Colonic mucosa (tissue), 4 donors: ENCODE data around the gene PNPLA4. TPM values are rescaled to one million over a fixed set of nuclear protein-coding genes. Genes with fewer than 3 reads are reported as not detected.
A peak's percentile ranks its signal among the peaks of the same experiment; 100 is the strongest.

ENCODE experiments used
- DNase-seq: peaks from one replicate; pipeline ENCODE4 v3.0.0-alpha.2; 2020
- H3K27ac ChIP-seq: fragments of 200-600 bp; one replicate; pipeline ENCODE4 v1.8.0; 2021
- H3K27me3 ChIP-seq: fragments of 200-600 bp; one replicate; pipeline ENCODE4 v1.8.0; 2021
- H3K36me3 ChIP-seq: fragments of 200-600 bp; one replicate; pipeline ENCODE4 v1.8.0; 2021
- H3K4me1 ChIP-seq: fragments of 200-600 bp; one replicate; pipeline ENCODE4 v1.8.0; 2021; ENCODE audit warnings: mild to moderate bottlenecking
- H3K4me3 ChIP-seq: fragments of 200-600 bp; one replicate; pipeline ENCODE4 v1.8.0; 2021
- H3K9ac ChIP-seq, 2 donors: one replicate each; pipeline ENCODE4 v1.7.0; 2013; ENCODE audit warnings: control low read depth in 2 of 2, low read depth in 2 of 2, low read length in 2 of 2
- H3K9me3 ChIP-seq: fragments of 200-600 bp; one replicate; pipeline ENCODE4 v1.8.0; 2021
- intact Hi-C: fragments of 100-400 bp; cut with DNase I; formaldehyde crosslinking; loops from one replicate; pipeline ENCODE4 v1.14.1; 2022
- total RNA-seq, 2 donors: library from RNA; stranded (reverse); fragmentation: NEBNext Ultra II Directional in 1 of 2; extraction: Animal tissue kit (Norgen Biotek cat#: 25700) in 1 of 2; gene quantifications; one replicate each; pipeline ENCODE4 v1.2.1, GENCODE V29; 2021
- TF ChIP-seq, protein P1 (sequence below): fragments of 200-600 bp; IDR thresholded peaks from one replicate; pipeline ENCODE4 v1.8.0; 2022; ENCODE audit warnings: antibody characterized with exemption, mild to moderate bottlenecking
- donor health status: healthy.
- donor health status: DM: no; HTN: no; CAD: no.
- donor health status: DM: no; HTN: no; CAD: no.

The PNPLA4 gene
- total RNA-seq, 2 donors from 2014 or later: 28.9 to 29.5 TPM

DNA sequence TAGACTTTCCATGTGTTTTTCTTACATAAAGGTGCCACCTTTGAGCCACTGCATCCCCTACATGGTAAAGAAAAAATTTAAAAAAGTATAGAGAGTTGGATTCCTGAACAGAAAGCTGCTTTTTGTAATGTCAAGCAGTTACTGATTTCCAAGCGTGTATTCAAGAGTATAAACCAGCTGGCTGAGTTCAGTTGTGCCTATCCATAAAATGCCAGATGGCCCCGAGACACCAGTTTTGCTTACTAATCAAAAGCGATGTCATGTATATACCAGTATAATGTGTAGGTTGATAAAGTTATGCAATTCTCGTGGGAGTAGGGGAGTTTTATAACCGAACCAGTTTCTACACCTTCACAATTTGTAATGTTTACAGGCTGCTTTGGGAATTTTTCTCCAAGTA lies 26.2 kb upstream of the PNPLA4 start:
- Histone ChIP-seq H3K27ac (no peak overlapping the region), H3K36me3 (no peaks in the 10 kb centered on the region), H3K4me3 (no peak overlapping the region), H3K27me3 (no peaks in the 10 kb centered on the region), H3K4me1 (no peaks in the 10 kb centered on the region), H3K9me3 (no peaks in the 10 kb centered on the region), H3K9ac (no peak overlapping the region)
- intact Hi-C loops: no loop called here
- DNase-seq: no peak
- TF ChIP-seq, protein P1, sequence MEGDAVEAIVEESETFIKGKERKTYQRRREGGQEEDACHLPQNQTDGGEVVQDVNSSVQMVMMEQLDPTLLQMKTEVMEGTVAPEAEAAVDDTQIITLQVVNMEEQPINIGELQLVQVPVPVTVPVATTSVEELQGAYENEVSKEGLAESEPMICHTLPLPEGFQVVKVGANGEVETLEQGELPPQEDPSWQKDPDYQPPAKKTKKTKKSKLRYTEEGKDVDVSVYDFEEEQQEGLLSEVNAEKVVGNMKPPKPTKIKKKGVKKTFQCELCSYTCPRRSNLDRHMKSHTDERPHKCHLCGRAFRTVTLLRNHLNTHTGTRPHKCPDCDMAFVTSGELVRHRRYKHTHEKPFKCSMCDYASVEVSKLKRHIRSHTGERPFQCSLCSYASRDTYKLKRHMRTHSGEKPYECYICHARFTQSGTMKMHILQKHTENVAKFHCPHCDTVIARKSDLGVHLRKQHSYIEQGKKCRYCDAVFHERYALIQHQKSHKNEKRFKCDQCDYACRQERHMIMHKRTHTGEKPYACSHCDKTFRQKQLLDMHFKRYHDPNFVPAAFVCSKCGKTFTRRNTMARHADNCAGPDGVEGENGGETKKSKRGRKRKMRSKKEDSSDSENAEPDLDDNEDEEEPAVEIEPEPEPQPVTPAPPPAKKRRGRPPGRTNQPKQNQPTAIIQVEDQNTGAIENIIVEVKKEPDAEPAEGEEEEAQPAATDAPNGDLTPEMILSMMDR: no peak

DNA sequence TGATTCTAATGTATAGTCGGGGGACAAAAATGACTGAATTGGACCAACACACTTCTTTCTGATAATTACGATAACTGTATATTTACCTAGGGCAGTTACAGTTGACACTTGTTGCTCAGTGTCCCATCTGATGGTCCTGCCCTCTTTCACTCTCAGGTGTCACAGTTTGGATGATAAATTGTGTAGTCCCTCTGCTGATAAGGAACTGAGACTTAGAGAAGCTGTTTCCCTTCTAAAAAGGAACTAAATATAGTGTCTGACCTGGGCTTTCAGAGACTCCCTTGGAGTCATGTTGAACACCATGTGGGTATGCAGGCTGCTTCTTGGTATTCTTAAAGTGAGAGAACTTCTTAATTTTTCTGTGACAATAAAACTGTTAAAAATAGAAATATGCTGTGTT lies 23.7 kb upstream of the PNPLA4 start:
- Histone ChIP-seq H3K27ac (no peak overlapping the region), H3K36me3 (no peaks in the 10 kb centered on the region), H3K9ac (no peak overlapping the region), H3K4me1 (no peaks in the 10 kb centered on the region), H3K9me3 (no peaks in the 10 kb centered on the region), H3K4me3 (no peak overlapping the region), H3K27me3 (no peaks in the 10 kb centered on the region)
- no peak for DNase-seq
- TF ChIP-seq, protein P1: no peak
- intact Hi-C loops: no loop called here

DNA sequence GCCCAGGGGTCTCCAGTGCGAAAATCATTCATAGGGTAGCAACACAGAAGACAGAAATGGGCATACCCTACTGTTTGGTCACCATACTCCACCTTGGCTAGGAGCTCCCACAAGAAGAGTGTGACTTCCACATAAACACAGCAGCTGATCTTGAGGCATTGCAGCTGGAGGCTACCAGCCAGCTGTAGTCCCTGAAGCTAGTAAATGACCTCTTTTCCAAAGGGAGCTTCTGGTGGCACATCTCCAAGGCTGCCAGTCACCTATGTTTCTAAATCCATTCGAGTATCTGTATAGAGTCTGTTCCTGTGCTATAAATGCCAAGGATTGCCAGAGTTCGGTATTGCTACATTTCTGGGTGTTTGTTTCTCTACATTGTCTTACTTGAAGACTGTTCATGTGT lies 21.3 kb upstream of the PNPLA4 start:
- no peaks in the 10 kb centered on the region for H3K36me3 ChIP-seq
- no peaks in the 10 kb centered on the region for H3K27me3 ChIP-seq
- no peaks in the 10 kb centered on the region for H3K9me3 ChIP-seq
- H3K27ac ChIP-seq: no peak overlapping the region
- intact Hi-C loops: no loop called here
- no peaks in the 10 kb centered on the region for H3K4me1 ChIP-seq
- TF ChIP-seq, protein P1: no peak
- no peak for DNase-seq
- H3K9ac ChIP-seq: no peak overlapping the region
- H3K4me3 ChIP-seq: no peak overlapping the region

DNA sequence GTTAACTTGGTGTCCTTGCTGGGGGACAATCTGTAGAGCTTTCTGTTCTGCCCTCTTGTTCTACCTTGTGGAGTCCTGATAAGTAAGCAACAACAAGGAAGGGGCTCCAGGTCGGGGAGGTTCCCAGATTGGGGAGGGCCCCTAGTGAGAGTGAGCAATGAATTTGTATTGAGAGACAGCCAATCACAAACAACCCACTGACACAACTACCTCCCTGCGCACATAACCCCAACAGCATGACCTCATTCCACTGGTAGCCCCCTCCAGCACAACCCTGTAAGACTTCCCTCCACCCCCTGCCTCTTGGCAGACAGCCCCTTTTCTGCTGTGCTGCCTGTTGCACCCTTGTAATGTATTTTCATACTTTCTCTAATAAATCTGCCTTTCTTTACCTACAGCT lies 19.7 kb upstream of the PNPLA4 start:
- TF ChIP-seq, protein P1: no peak
- H3K9ac ChIP-seq: no peak overlapping the region
- no peak overlapping the region for H3K4me3 ChIP-seq
- H3K36me3 ChIP-seq: no peaks in the 10 kb centered on the region
- intact Hi-C loops: no loop called here
- no peak for DNase-seq
- no peaks in the 10 kb centered on the region for H3K27me3 ChIP-seq
- H3K9me3 ChIP-seq: no peaks in the 10 kb centered on the region
- no peaks in the 10 kb centered on the region for H3K4me1 ChIP-seq
- no peak overlapping the region for H3K27ac ChIP-seq

DNA sequence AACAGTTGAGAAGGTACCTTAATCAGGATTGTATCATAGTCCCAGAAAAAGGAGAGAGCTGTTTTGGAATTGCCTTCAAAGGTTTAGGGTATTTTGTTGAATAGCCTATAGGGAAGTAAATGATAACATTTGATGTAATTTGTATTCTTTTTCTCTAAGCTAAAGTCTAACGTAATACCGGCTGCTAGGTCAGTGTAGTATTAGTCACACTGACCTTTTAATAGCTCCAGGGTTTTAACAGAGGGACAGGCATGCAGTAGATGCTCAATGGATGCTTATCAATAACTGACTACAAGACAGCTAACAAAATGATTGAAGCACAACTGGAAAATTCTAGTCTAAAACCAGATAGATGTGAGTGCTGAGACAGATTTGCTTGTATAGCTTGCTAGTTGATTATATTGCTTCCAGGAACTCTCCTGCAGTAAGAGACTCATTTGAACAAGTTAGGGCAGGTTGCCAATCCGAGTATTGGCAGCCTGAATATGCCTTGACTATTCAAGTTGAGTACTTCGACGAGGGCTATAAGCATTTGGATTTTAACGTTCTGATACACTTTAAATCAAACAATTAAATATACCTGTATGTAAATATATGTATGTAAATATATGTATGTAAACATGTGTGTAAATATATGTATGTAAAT lies 16.5 kb upstream of the PNPLA4 start:
- intact Hi-C loops: no loop called here
- no peak overlapping the region for H3K4me3 ChIP-seq
- no peak overlapping the region for H3K9ac ChIP-seq
- peak; percentile 38 for DNase-seq
- H3K9me3 ChIP-seq: no peaks in the 10 kb centered on the region
- no peak overlapping the region for H3K27ac ChIP-seq
- TF ChIP-seq, protein P1: no peak
- no peaks in the 10 kb centered on the region for H3K4me1 ChIP-seq
- no peaks in the 10 kb centered on the region for H3K36me3 ChIP-seq
- H3K27me3 ChIP-seq: no peaks in the 10 kb centered on the region
